Liver (tissue), 9 donors: ENCODE measurements around the gene LRRK1. TPM values are rescaled to one million over a fixed set of nuclear protein-coding genes. Genes with fewer than 3 reads are reported as not detected.

ENCODE experiments used
- DNase-seq: peaks from one replicate; pipeline ENCODE4 v3.0.0-alpha.2; 2017; ENCODE audit warnings: low spot score
- H3K27ac ChIP-seq, 2 donors: one replicate each; pipeline ENCODE4 v1.7.0; 2013; ENCODE audit warnings: inconsistent platforms in 2 of 2, low read length in 2 of 2, control low read depth in 1 of 2, low read depth in 1 of 2, mild to moderate bottlenecking in 1 of 2
- H3K27me3 ChIP-seq, 4 donors: one replicate each; pipeline versions ENCODE4 v1.6.1 to v1.7.0; 2013; ENCODE audit warnings: low read length in 3 of 4, inconsistent platforms in 1 of 4, mild to moderate bottlenecking in 1 of 4, moderate library complexity in 1 of 4; ENCODE audit not compliant: control insufficient read depth in 4 of 4, insufficient read depth in 4 of 4
- H3K36me3 ChIP-seq, 4 donors: one replicate each; pipeline versions ENCODE4 v1.6.1 to v1.7.0; 2013; ENCODE audit warnings: low read length in 3 of 4, mild to moderate bottlenecking in 3 of 4, low read depth in 1 of 4, moderate library complexity in 1 of 4; ENCODE audit not compliant: control insufficient read depth in 4 of 4, insufficient read depth in 3 of 4
- H3K4me1 ChIP-seq, 4 donors: one replicate each; pipeline versions ENCODE4 v1.6.1 to v1.7.0; 2013; ENCODE audit warnings: low read length in 3 of 4, mild to moderate bottlenecking in 3 of 4, moderate library complexity in 1 of 4; ENCODE audit not compliant: control insufficient read depth in 4 of 4, insufficient read depth in 4 of 4
- H3K4me3 ChIP-seq, 3 donors: one replicate each; pipeline versions ENCODE4 v1.6.1 to v1.7.0; 2013; ENCODE audit warnings: low read length in 3 of 3, control low read depth in 1 of 3, low read depth in 1 of 3, mild to moderate bottlenecking in 1 of 3
- H3K9ac ChIP-seq, 2 donors: one replicate each; pipeline ENCODE4 v1.7.0; 2013; ENCODE audit warnings: low read length in 2 of 2, mild to moderate bottlenecking in 2 of 2, moderate library complexity in 2 of 2, control low read depth in 1 of 2, low read depth in 1 of 2
- H3K9me3 ChIP-seq, 4 donors: one replicate each; pipeline versions ENCODE4 v1.6.1 to v1.7.0; 2013; ENCODE audit warnings: low read length in 3 of 4; ENCODE audit not compliant: control insufficient read depth in 4 of 4
- EGR1 ChIP-seq, 2 donors: IDR thresholded peaks; 2 replicates each; pipeline ENCODE4 v1.6.1; 2016 to 2018; ENCODE audit warnings: antibody characterized with exemption in 2 of 2, low read depth in 2 of 2
- FOXA1 ChIP-seq: IDR thresholded peaks from 2 replicates; pipeline ENCODE4 v1.6.1; 2016; ENCODE audit warnings: antibody characterized with exemption
- FOXA2 ChIP-seq: IDR thresholded peaks from 2 replicates; pipeline ENCODE4 v1.6.1; 2016; ENCODE audit warnings: antibody characterized with exemption
- GABPA ChIP-seq, 2 donors: IDR thresholded peaks in 1 of 2; conservative IDR thresholded peaks in 1 of 2; 2 replicates each; pipeline ENCODE4 v1.6.1; 2016; ENCODE audit warnings: antibody characterized with exemption in 2 of 2, mild to moderate bottlenecking in 1 of 2, moderate library complexity in 1 of 2
- HNF4A ChIP-seq, 2 donors: conservative IDR thresholded peaks; 2 replicates each; pipeline ENCODE4 v1.6.1; 2016; ENCODE audit warnings: antibody characterized with exemption in 2 of 2, mild to moderate bottlenecking in 2 of 2
- HNF4G ChIP-seq: IDR thresholded peaks from 2 replicates; pipeline ENCODE4 v1.6.1; 2016; ENCODE audit warnings: antibody characterized with exemption
- JUND ChIP-seq, 2 donors: IDR thresholded peaks; 2 replicates each; pipeline ENCODE4 v1.6.1; 2016; ENCODE audit warnings: antibody characterized with exemption in 2 of 2
- NR2F2 ChIP-seq: IDR thresholded peaks from 2 replicates; pipeline ENCODE4 v1.6.1; 2016; ENCODE audit warnings: antibody characterized with exemption
- RAD21 ChIP-seq, 2 donors: IDR thresholded peaks; 2 replicates each; pipeline ENCODE4 v1.6.1; 2016; ENCODE audit warnings: antibody characterized with exemption in 2 of 2, mild to moderate bottlenecking in 2 of 2
- REST ChIP-seq: IDR thresholded peaks from 2 replicates; pipeline ENCODE4 v1.6.1; 2016; ENCODE audit warnings: antibody characterized with exemption, mild to moderate bottlenecking
- RXRA ChIP-seq, 2 donors: IDR thresholded peaks; 2 replicates each; pipeline ENCODE4 v1.6.1; 2017 to 2018; ENCODE audit warnings: antibody characterized with exemption in 2 of 2, mild to moderate bottlenecking in 1 of 2
- SP1 ChIP-seq: IDR thresholded peaks from 2 replicates; pipeline ENCODE4 v1.6.1; 2018; ENCODE audit warnings: antibody characterized with exemption, mild to moderate bottlenecking
- TAF1 ChIP-seq: conservative IDR thresholded peaks from 2 replicates; pipeline ENCODE4 v1.6.1; 2016; ENCODE audit warnings: antibody characterized with exemption, mild to moderate bottlenecking
- YY1 ChIP-seq: IDR thresholded peaks from 2 replicates; pipeline ENCODE4 v1.6.1; 2016; ENCODE audit warnings: antibody characterized with exemption, mild to moderate bottlenecking
- ZBTB33 ChIP-seq: IDR thresholded peaks from 2 replicates; pipeline ENCODE4 v1.6.1; 2016; ENCODE audit warnings: antibody characterized with exemption
- WGBS: extraction: QIAGEN DNeasy Blood & Tissue Kit; methylation state at CpG from one replicate; pipeline ENCODE4 v1.1.7; 2013; 5-methylcytosine and 5-hydroxymethylcytosine counted together
- polyA plus RNA-seq, 2 donors: library from polyadenylated mRNA; stranded (reverse) in 1 of 2; unstranded in 1 of 2; fragments of 200-250 nt in 1 of 2; fragments of >200 nt in 1 of 2; fragmentation: Nextera tagmentation in 1 of 2; extraction: Ambion mirVana in 1 of 2; gene quantifications; one replicate each; pipeline versions ENCODE4 v1.2.1 to v1.2.3, GENCODE V29; 2013 to 2015
- total RNA-seq, 2 donors: library from RNA; depleted of rRNA; stranded (reverse); fragments of >200 nt; gene quantifications; one replicate each; pipeline ENCODE4 v1.2.3, GENCODE V29; 2014
- TF ChIP-seq, protein P1 (sequence below): IDR thresholded peaks from 2 replicates; pipeline ENCODE4 v1.6.1; 2016; ENCODE audit warnings: antibody characterized with exemption
- TF ChIP-seq, protein P2 (sequence below): IDR thresholded peaks from 2 replicates; pipeline ENCODE4 v1.6.1; 2016; ENCODE audit warnings: antibody characterized with exemption
- donor health status: healthy.
- donor health status: healthy.
- donor health status: healthy.
- donor health status: healthy.
- donor health status: healthy.

Gene LRRK1
- total and polyA plus RNA-seq, 4 donors = 1.2 to 4.4 (median 2.7) TPM

DNA sequence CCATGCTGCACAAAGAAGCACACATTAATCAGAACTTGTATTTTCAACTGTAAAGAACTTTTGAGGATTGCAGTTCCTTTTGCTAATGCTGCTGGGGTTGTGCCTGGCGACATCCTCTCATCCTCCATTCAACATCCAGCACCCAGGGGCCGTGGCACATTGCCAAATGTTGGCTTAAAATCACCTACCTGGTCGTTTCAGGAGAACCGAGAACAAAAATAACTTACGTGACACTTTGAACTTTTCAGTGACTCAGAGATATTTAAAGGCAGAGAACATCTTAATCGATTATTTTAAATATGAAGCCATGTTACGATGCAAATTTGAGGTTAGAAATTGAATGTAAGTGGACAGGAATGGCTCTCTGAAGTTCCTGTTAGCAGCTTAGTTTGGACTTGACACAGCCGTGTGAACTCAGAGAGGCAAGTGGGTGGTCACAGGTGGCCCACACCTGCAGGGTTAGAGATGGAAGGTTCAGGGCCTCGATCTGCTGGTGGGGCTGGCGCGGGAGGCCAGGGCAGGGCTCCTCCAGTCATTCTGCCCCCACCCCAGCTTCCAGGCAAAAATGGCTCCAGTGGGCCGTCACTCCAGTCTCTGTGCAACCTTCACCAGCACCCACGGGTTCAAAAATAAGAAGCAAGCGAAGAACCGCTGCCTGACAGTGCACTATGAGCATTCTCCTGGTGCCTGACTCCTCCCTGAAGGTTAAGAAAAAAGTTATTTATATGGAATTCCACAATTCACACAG, 12.2 kb downstream of the LRRK1 start:
- no peak overlapping the region for H3K27ac ChIP-seq
- no peaks in the 10 kb centered on the region for H3K27me3 ChIP-seq
- no peak overlapping the region for H3K9ac ChIP-seq
- no peaks in the 10 kb centered on the region for H3K4me1 ChIP-seq
- WGBS = 83% methylated on average over 15 of the region's 15 CpGs
- no peaks in the 10 kb centered on the region for H3K9me3 ChIP-seq
- DNase-seq = no peak
- no peak overlapping the region for H3K4me3 ChIP-seq
- H3K36me3 ChIP-seq = no peaks in the 10 kb centered on the region
- TF ChIP-seq, protein P1, sequence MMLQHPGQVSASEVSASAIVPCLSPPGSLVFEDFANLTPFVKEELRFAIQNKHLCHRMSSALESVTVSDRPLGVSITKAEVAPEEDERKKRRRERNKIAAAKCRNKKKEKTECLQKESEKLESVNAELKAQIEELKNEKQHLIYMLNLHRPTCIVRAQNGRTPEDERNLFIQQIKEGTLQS = no peak
- TF ChIP-seq ZBTB33 = no peak
- TF ChIP-seq JUND (IDR thresholded peaks at IDR 0.05) = no peak
- TF ChIP-seq REST = no peak
- TF ChIP-seq YY1 = no peak
- TF ChIP-seq FOXA2 = no peak
- TF ChIP-seq RAD21 (IDR thresholded peaks at IDR 0.05) = no peak
- TF ChIP-seq TAF1 = no peak
- TF ChIP-seq HNF4G = no peak
- TF ChIP-seq EGR1 (IDR thresholded peaks at IDR 0.05; ENCODE audit: low read depth in 2 of 2) = no peak
- no peak for TF ChIP-seq SP1
- TF ChIP-seq, protein P2, sequence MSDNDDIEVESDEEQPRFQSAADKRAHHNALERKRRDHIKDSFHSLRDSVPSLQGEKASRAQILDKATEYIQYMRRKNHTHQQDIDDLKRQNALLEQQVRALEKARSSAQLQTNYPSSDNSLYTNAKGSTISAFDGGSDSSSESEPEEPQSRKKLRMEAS = no peak
- TF ChIP-seq HNF4A (conservative IDR thresholded peaks at IDR 0.05) = no peak
- no peak for TF ChIP-seq NR2F2

GRCh38 chr15:100932676-100933348, 13.7 kb downstream of the LRRK1 start:
- DNase-seq = no peak
- Histone ChIP-seq H3K4me3 (no peak overlapping the region), H3K9me3 (no peaks in the 10 kb centered on the region), H3K27me3 (no peaks in the 10 kb centered on the region), H3K36me3 (no peaks in the 10 kb centered on the region), H3K27ac (no peak overlapping the region), H3K4me1 (no peaks in the 10 kb centered on the region), H3K9ac (no peak overlapping the region)
- WGBS = 68% methylated on average over 7 of the region's 7 CpGs
- TF ChIP-seq EGR1 (IDR thresholded peaks at IDR 0.05; ENCODE audit: low read depth in 2 of 2) (no peak), NR2F2 (no peak), SP1 (no peak), JUND (IDR thresholded peaks at IDR 0.05) (no peak), ZBTB33 (no peak), RAD21 (IDR thresholded peaks at IDR 0.05) (no peak), HNF4A (conservative IDR thresholded peaks at IDR 0.05) (no peak), FOXA2 (no peak), REST (no peak), GABPA (IDR thresholded peaks at IDR 0.05 in 1 of 2, conservative IDR thresholded peaks at IDR 0.05 in 1 of 2) (no peak), HNF4G (no peak), TAF1 (no peak), RXRA (IDR thresholded peaks at IDR 0.05) (no peak), FOXA1 (no peak)
- TF ChIP-seq, protein P2 = no peak
- TF ChIP-seq, protein P1 = no peak
